K562 (cell line): ENCODE data around the gene POLN. TPM values are rescaled to one million over a fixed set of nuclear protein-coding genes. Genes with fewer than 3 reads are reported as not detected.

ENCODE experiments used
- ATAC-seq: fragments of 200-7000 bp; cut with Tn5 transposase; 3 replicates; pipeline ENCODE4 v1.9.1; 2020; ENCODE audit warnings: moderate library complexity
- BruUV-seq: library from RNA; stranded (reverse); fragments of 400-500 nt; replicated peaks from 2 replicates; lab custom pipeline; 2021; lab: Mats Ljungman, UMichigan
- CTCF ChIA-PET: fragments of 300-600 bp; formaldehyde crosslinking; extraction: SDS; loops from one replicate; lab custom pipeline; 2021; ENCODE audit warnings: low intra/inter-chr PET ratio; lab: Yijun Ruan, JAX
- POLR2A ChIA-PET: fragments of 300-600, 350-650 bp; sonication (Branson Sonifier 250); formaldehyde crosslinking; extraction: SDS; loops from one replicate; lab custom pipeline; 2021; ENCODE audit warnings: antibody characterized with exemption, inconsistent platforms; lab: Yijun Ruan, JAX
- DNase-seq, 4 experiments: peaks; one replicate each; pipeline versions ENCODE4 v3.0.0 to v3.0.0-alpha.2; 2011 to 2018; ENCODE audit warnings: low spot score in 3 of 4, mixed read lengths in 3 of 4; ENCODE audit errors: extremely low read depth in 1 of 4
- FAIRE-seq: peaks from 2 replicates; lab custom pipeline; 2011; peaks lifted over from hg19 to GRCh38; lab: Jason Lieb, UNC
- H2AFZ ChIP-seq: 2 replicates; pipeline ENCODE4 v1.6.0; 2011; ENCODE audit warnings: low read depth, low read length, control low read depth, inconsistent platforms
- H3K27ac ChIP-seq: fragments of 200-600 bp; 3 replicates; pipeline ENCODE4 v1.8.0; 2011; ENCODE audit warnings: low read depth, mild to moderate bottlenecking, control low read depth, inconsistent platforms, low read length, moderate library complexity, mixed read lengths; ENCODE audit errors: extremely low read depth
- H3K27me3 ChIP-seq, 2 experiments: fragments of 300-600 bp in 1 of 2; 2 replicates in 1 of 2; 3 replicates in 1 of 2; pipeline versions ENCODE4 v1.6.0 to v1.8.0; 2011; ENCODE audit warnings: inconsistent platforms in 2 of 2, low read length in 2 of 2, mild to moderate bottlenecking in 1 of 2, mixed read lengths in 1 of 2, moderate library complexity in 1 of 2; ENCODE audit not compliant: control insufficient read depth in 2 of 2, insufficient read depth in 2 of 2
- H3K36me3 ChIP-seq: fragments of 300-600 bp; 3 replicates; pipeline ENCODE4 v1.8.0; 2011; ENCODE audit warnings: mild to moderate bottlenecking, low read length, inconsistent platforms; ENCODE audit not compliant: control insufficient read depth, insufficient read depth
- H3K4me1 ChIP-seq, 2 experiments: fragments of 200-600 bp in 1 of 2; replicated peaks in 1 of 2; 2 replicates in 1 of 2; 3 replicates in 1 of 2; pipeline versions ENCODE4 v1.5.1 to v1.8.0; 2011; ENCODE audit warnings: inconsistent platforms in 2 of 2, low read length in 2 of 2, mild to moderate bottlenecking in 1 of 2, mixed read lengths in 1 of 2, moderate library complexity in 1 of 2; ENCODE audit not compliant: control insufficient read depth in 2 of 2, insufficient read depth in 2 of 2
- H3K4me2 ChIP-seq: 2 replicates; pipeline ENCODE4 v1.6.1; 2011; ENCODE audit warnings: low read length, control low read depth, inconsistent platforms, mixed read lengths; ENCODE audit not compliant: insufficient read depth
- H3K4me3 ChIP-seq: fragments of 200-600 bp; sonication (generic), shearing (Covaris generic); 2 replicates; pipeline ENCODE4 v1.5.1; 2016; ENCODE audit warnings: control low read depth, inconsistent platforms
- H3K79me2 ChIP-seq: fragments of 200-600 bp; 3 replicates; pipeline ENCODE4 v1.8.0; 2011; ENCODE audit warnings: low read length, inconsistent platforms; ENCODE audit not compliant: control insufficient read depth, insufficient read depth
- H3K9ac ChIP-seq, 2 experiments: 2 replicates each; pipeline versions ENCODE4 v1.6.0 to v1.6.1; 2011; ENCODE audit warnings: low read depth in 2 of 2, low read length in 2 of 2, control low read depth in 1 of 2, inconsistent platforms in 1 of 2, mild to moderate bottlenecking in 1 of 2, mixed read lengths in 1 of 2; ENCODE audit not compliant: insufficient read depth in 1 of 2
- H3K9me1 ChIP-seq: one replicate; pipeline ENCODE4 v1.6.0; 2011; ENCODE audit warnings: inconsistent platforms, mild to moderate bottlenecking, low read length, moderate library complexity; ENCODE audit not compliant: control insufficient read depth, insufficient read depth
- H3K9me3 ChIP-seq: replicated peaks from 2 replicates; pipeline ENCODE4 v1.5.1; 2011; ENCODE audit warnings: low read depth, low read length, inconsistent platforms; ENCODE audit not compliant: control insufficient read depth, insufficient read depth
- H4K20me1 ChIP-seq: replicated peaks from 2 replicates; pipeline ENCODE4 v1.6.1; 2011; ENCODE audit warnings: low read length, inconsistent platforms, mixed read lengths; ENCODE audit not compliant: control insufficient read depth, insufficient read depth
- ATF2 ChIP-seq: sonication (generic); formaldehyde crosslinking; IDR thresholded peaks from 2 replicates; pipeline ENCODE4 v1.8.1; 2022; ENCODE audit warnings: missing genetic modification reagents
- HMG20A ChIP-seq: fragments of 450-650 bp; formaldehyde crosslinking; conservative IDR thresholded peaks from 2 replicates; pipeline ENCODE4 v1.4.0; 2020; ENCODE audit warnings: mild to moderate bottlenecking, mixed read lengths
- KLF10 ChIP-seq: fragments of 250-450 bp; sonication (Bioruptor Pico); IDR thresholded peaks from 2 replicates; pipeline ENCODE4 v1.6.1; 2021; ENCODE audit warnings: matching md5 sums
- MCM2 ChIP-seq: fragments of 450-650 bp; IDR thresholded peaks from 2 replicates; pipeline ENCODE4 v1.6.1; 2017; ENCODE audit warnings: low read depth, mild to moderate bottlenecking
- MXI1 ChIP-seq: IDR thresholded peaks from 2 replicates; pipeline ENCODE4 v1.6.1; 2011; ENCODE audit warnings: low read depth, mild to moderate bottlenecking, improper control_type of control experiment, low read length
- NR4A1 ChIP-seq, 2 experiments: fragments of 250-450 bp in 1 of 2; fragments of 450-650 bp in 1 of 2; sonication (Bioruptor Pico) in 1 of 2; IDR thresholded peaks; 2 replicates each; pipeline versions ENCODE4 v1.4.0 to v1.6.1; 2016 to 2020; ENCODE audit warnings: mild to moderate bottlenecking in 2 of 2, missing compliant biosample characterization in 1 of 2, missing genetic modification characterization in 1 of 2, moderate library complexity in 1 of 2
- RBM15 ChIP-seq: fragments of 200-400 bp; formaldehyde crosslinking; IDR thresholded peaks from 2 replicates; pipeline ENCODE4 v1.6.1; 2018; ENCODE audit warnings: mild to moderate bottlenecking, low read length, moderate library complexity; ENCODE audit not compliant: insufficient read depth
- SMAD3 ChIP-seq: fragments of 450-650 bp; formaldehyde crosslinking; conservative IDR thresholded peaks from 2 replicates; pipeline ENCODE4 v1.4.0; 2020; ENCODE audit warnings: mild to moderate bottlenecking
- TRIM28 ChIP-seq: fragments of 450-650 bp; IDR thresholded peaks from 2 replicates; pipeline ENCODE4 v1.6.1; 2017
- UBTF ChIP-seq, 2 experiments: IDR thresholded peaks; 2 replicates each; pipeline ENCODE4 v1.6.1; 2012; ENCODE audit warnings: improper control_type of control experiment in 2 of 2, low read depth in 2 of 2, low read length in 2 of 2, borderline replicate concordance in 1 of 2
- ZNF224 ChIP-seq: sonication (generic); formaldehyde crosslinking; IDR thresholded peaks from 2 replicates; pipeline ENCODE4 v1.8.0; 2022; ENCODE audit warnings: mild to moderate bottlenecking, missing genetic modification reagents
- ZNF239 ChIP-seq: fragments of 250-450 bp; sonication (Bioruptor Pico); IDR thresholded peaks from 2 replicates; pipeline ENCODE4 v1.4.0; 2020; ENCODE audit warnings: mild to moderate bottlenecking
- WGBS: fragments of 100-300 bp; shearing (Covaris generic); methylation state at CpG from one replicate; pipeline ENCODE4 v1.1.6; 2016; ENCODE audit warnings: low coverage, mixed read lengths; ENCODE audit not compliant: insufficient coverage; ENCODE audit errors: missing lambda C conversion rate; 5-methylcytosine and 5-hydroxymethylcytosine counted together
- in situ Hi-C: fragments of 300-500 bp; cut with MboI; formaldehyde crosslinking; loops from 4 replicates; pipeline ENCODE4 v1.15.0; 2018; ENCODE audit warnings: inconsistent platforms, mixed read lengths
- intact Hi-C: fragments of 100-400 bp; cut with micrococcal nuclease; formaldehyde crosslinking; loops from 2 replicates; pipeline ENCODE4 v1.14.2; 2022
- polyA plus RNA-seq, 8 experiments: library from polyadenylated mRNA; depleted of rRNA in 4 of 8; stranded (reverse) in 5 of 8; unstranded in 3 of 8; fragments of >200 nt; fragmentation: Nextera tagmentation in 2 of 8; fragmentation: Illumina TruSeq in 1 of 8; extraction: Ambion mirVana in 2 of 8; extraction: Trizol in 1 of 8; gene quantifications; 2 replicates each; pipeline versions ENCODE4 v1.2.1 to v1.2.3, GENCODE V29; 2011 to 2014; ENCODE audit warnings: inconsistent platforms in 1 of 8, missing spikeins in 1 of 8
- total RNA-seq, 7 experiments: library from RNA; depleted of rRNA in 6 of 7; stranded (reverse); fragments of >200 nt in 6 of 7; fragmentation: Illumina TruSeq in 2 of 7; extraction: Trizol in 2 of 7; gene quantifications; 2 replicates each; pipeline versions ENCODE4 v1.2.1 to v1.2.3, GENCODE V29; 2011 to 2021; ENCODE audit warnings: low replicate concordance in 1 of 7

Gene POLN
- total and polyA plus RNA-seq, 9 of the 15 experiments (the other 6 are each of a cell fraction or from before 2014, with no cell fraction given), result 0.08 to 0.91 (median 0.32) TPM

- H3K4me3 ChIP-seq, result no peak overlapping the region
These were observed 38.8 kb upstream of the POLN start for GRCh38 chr4:2280531-2281300.

GRCh38 chr4:2277956-2278355, 36.0 kb upstream of the POLN start:
- Histone ChIP-seq H3K27me3 (no peaks in the 10 kb centered on the region), H3K4me3 (no peak overlapping the region), H4K20me1 (no peaks in the 10 kb centered on the region), H3K9me3 (no peaks in the 10 kb centered on the region), H3K36me3 (peaks cover 3% of the 10 kb centered on the region; the same call in 1 of the 3 replicates), H3K27ac (no peak overlapping the region), H2AFZ (no peak overlapping the region), H3K4me2 (no peak overlapping the region), H3K9ac (no peak overlapping the region), H3K79me2 (no peaks in the 10 kb centered on the region), H3K4me1 (peaks cover 5 to 28% of the 10 kb centered on the region in 2 experiments; a peak in 4 of 5 replicates), H3K9me1 (no peaks in the 10 kb centered on the region)
- ChIA-PET CTCF (no interaction called here), POLR2A (no interaction called here)
- DNase-seq (no peak), ATAC-seq (no peak), FAIRE-seq (no peak)
- BruUV-seq, result no TSS peak
- intact Hi-C loops (no loop called here), in situ Hi-C loops (no loop called here)
- 87% methylated on average over 8 of the region's 9 CpGs for WGBS
- TF ChIP-seq NR4A1 (CRISPR knock-in tag; IDR thresholded peaks at IDR 0.05) (no peak), NR4A1 (tag; IDR thresholded peaks at IDR 0.05) (no peak), KLF10 (CRISPR knock-in tag) (no peak), SMAD3 (no peak), ZNF239 (CRISPR knock-in tag) (no peak), UBTF (IDR thresholded peaks at IDR 0.05; ENCODE audit: borderline replicate concordance in 1 of 2, low read depth in 2 of 2, low read length in 2 of 2) (no peak), ZNF224 (no peak), ATF2 (CRISPR knock-in tag) (no peak), MCM2 (no peak), RBM15 (no peak), MXI1 (no peak)

More at GRCh38 chr4:2280531-2281300, 38.8 kb upstream of the POLN start:
- H4K20me1 ChIP-seq, result no peaks in the 10 kb centered on the region
- ChIA-PET POLR2A (interaction anchor here (0.7 kb wide), 1 partner anchor 33 kb away, joined by 3 read pairs; no protein-coding TSS in a partner anchor), CTCF (no interaction called here)
- in situ Hi-C loops (no loop called here), intact Hi-C loops (no loop called here)
- H2AFZ ChIP-seq, result no peak overlapping the region
- H3K4me2 ChIP-seq, result no peak overlapping the region
- no peak overlapping the region for H3K27ac ChIP-seq
- 53% methylated on average over 13 of the region's 13 CpGs for WGBS
- H3K36me3 ChIP-seq, result no peaks in the 10 kb centered on the region
- no peaks in the 10 kb centered on the region for H3K27me3 ChIP-seq
- ATAC-seq (no peak; the same call in 2 of the 3 replicates), FAIRE-seq (no peak), DNase-seq (no peak)
- no TSS peak for BruUV-seq
- H3K9me3 ChIP-seq, result no peaks in the 10 kb centered on the region
- no peak overlapping the region for H3K9ac ChIP-seq
- TF ChIP-seq HMG20A (CRISPR knock-in tag), result no peak
- no peak for TF ChIP-seq TRIM28
- no peaks in the 10 kb centered on the region for H3K79me2 ChIP-seq
- H3K9me1 ChIP-seq, result no peaks in the 10 kb centered on the region
- H3K4me1 ChIP-seq, result peaks cover 0 to 12% of the 10 kb centered on the region in 2 experiments; a peak in 2 of 5 replicates
